ENCODE data around the gene TRPT1. TPM values are rescaled to one million over a fixed set of nuclear protein-coding genes. Genes with fewer than 3 reads are reported as not detected.

TRPT1 gene
- total RNA-seq, 1 donor from 2014 or later: 39.7 TPM

GRCh38 chr11:64176751-64177150 lies 49.2 kb downstream of the TRPT1 start:
- H3K4me1 Mint-ChIP-seq (ENCODE audit: unreplicated experiment): peaks cover 12% of the 10 kb centered on the region
- no peak overlapping the region for H3K4me3 Mint-ChIP-seq (ENCODE audit: unreplicated experiment)
- H3K9me3 Mint-ChIP-seq (ENCODE audit: unreplicated experiment): no peaks in the 10 kb centered on the region
- no peak overlapping the region for H3K27ac Mint-ChIP-seq (ENCODE audit: unreplicated experiment)
- no peak for TF ChIP-seq CTCF (IDR thresholded peaks at IDR 0.05)
- DNase-seq (ENCODE audit: extremely low spot score, unreplicated experiment): no peak
- no peaks in the 10 kb centered on the region for H3K36me3 Mint-ChIP-seq (ENCODE audit: unreplicated experiment)
- no peaks in the 10 kb centered on the region for H3K27me3 Mint-ChIP-seq (ENCODE audit: unreplicated experiment)

Other genes with a start within 250 kb of the TRPT1 start
- 66.2 and 71.4 TPM in 2 replicates for gene OTUB1, start 239.7 kb downstream of the TRPT1 start, total RNA-seq
- gene FLRT1, start 190.3 kb downstream of the TRPT1 start, total RNA-seq: 0.54 and 0.65 TPM in 2 replicates
- gene MACROD1, start 60.1 kb downstream of the TRPT1 start, total RNA-seq: 22.3 and 29.6 TPM in 2 replicates
- 109 and 115 TPM in 2 replicates for gene STIP1, start 40.0 kb downstream of the TRPT1 start, total RNA-seq
- 0.94 and 1.4 TPM in 2 replicates for gene FERMT3, start 19.5 kb downstream of the TRPT1 start, total RNA-seq
- gene NUDT22, start 88 bp upstream of the TRPT1 start, total RNA-seq: 43.7 and 46.8 TPM in 2 replicates
- gene DNAJC4, start 4.4 kb upstream of the TRPT1 start, total RNA-seq: 46.5 and 49.9 TPM in 2 replicates
- 205 and 217 TPM in 2 replicates for gene VEGFB, start 8.4 kb upstream of the TRPT1 start, total RNA-seq
- gene FKBP2, start 14.9 kb upstream of the TRPT1 start, total RNA-seq: 52.9 and 54.7 TPM in 2 replicates
- 270 and 286 TPM in 2 replicates for gene PPP1R14B, start 20.8 kb upstream of the TRPT1 start, total RNA-seq
- gene PLCB3, start 25.3 kb upstream of the TRPT1 start, total RNA-seq: 30.2 and 32.0 TPM in 2 replicates
- gene BAD, start 58.5 kb upstream of the TRPT1 start, total RNA-seq: 68.3 and 73.6 TPM in 2 replicates
- 68.0 and 71.4 TPM in 2 replicates for gene GPR137, start 59.7 kb upstream of the TRPT1 start, total RNA-seq
- 0.39 and 0.43 TPM in 2 replicates for gene KCNK4, start 65.1 kb upstream of the TRPT1 start, total RNA-seq
- not detected in 2 replicates for gene CATSPERZ, start 74.2 kb upstream of the TRPT1 start, total RNA-seq
- 32.7 and 37.4 TPM in 2 replicates for gene ESRRA, start 79.3 kb upstream of the TRPT1 start, total RNA-seq
- gene TRMT112, start 91.4 kb upstream of the TRPT1 start, total RNA-seq: 159 and 174 TPM in 2 replicates
- gene PRDX5, start 91.9 kb upstream of the TRPT1 start, total RNA-seq: 215 and 217 TPM in 2 replicates
- 0.30 TPM in 1 of 2 replicates, not detected in the other for gene CCDC88B, start 114.0 kb upstream of the TRPT1 start, total RNA-seq
- 33.7 and 35.9 TPM in 2 replicates for gene RPS6KA4, start 133.0 kb upstream of the TRPT1 start, total RNA-seq

Data from osteocyte (in vitro differentiated cells).